ENCODE data around the gene XPR1.

The XPR1 gene

GRCh38 chr1:180901076-180901990 is 269.5 kb downstream of the XPR1 start:
- DNase-seq = no peak

- no peak for DNase-seq
Measured at GRCh38 chr1:180902541-180902940, 270.7 kb downstream of the XPR1 start.

- no peak for DNase-seq
Measured at GRCh38 chr1:180905927-180906326, 274.1 kb downstream of the XPR1 start.

GRCh38 chr1:180906511-180906910 is 274.7 kb downstream of the XPR1 start:
- DNase-seq = no peak

- DNase-seq = no peak
Measured at GRCh38 chr1:180907313-180908055, 275.7 kb downstream of the XPR1 start.

GRCh38 chr1:180908074-180908765 is 276.4 kb downstream of the XPR1 start:
- no peak for DNase-seq

GRCh38 chr1:180909005-180909414 is 277.2 kb downstream of the XPR1 start:
- DNase-seq = no peak

GRCh38 chr1:180909462-180909976 is 277.7 kb downstream of the XPR1 start:
- DNase-seq = no peak

- no peak for DNase-seq
Measured at GRCh38 chr1:180911640-180912191, 279.9 kb downstream of the XPR1 start.

GRCh38 chr1:180912211-180912800 is 280.5 kb downstream of the XPR1 start:
- DNase-seq = no peak

GRCh38 chr1:180912801-180913565 is 281.2 kb downstream of the XPR1 start, which contains the start of gene KIAA1614:
Gene KIAA1614, plus strand, starts transcription at chr1:180912897. Its CDS starts 347 bp downstream, at chr1:180913244.
- no peak for DNase-seq

GRCh38 chr1:180915426-180915965 is 283.7 kb downstream of the XPR1 start:
- no peak for DNase-seq

- DNase-seq = no peak
Measured at GRCh38 chr1:180916012-180916770, 284.4 kb downstream of the XPR1 start.

- no peak for DNase-seq
Measured at GRCh38 chr1:180916771-180917170, 284.9 kb downstream of the XPR1 start.

GRCh38 chr1:180917306-180918065 is 285.7 kb downstream of the XPR1 start:
- DNase-seq = no peak

GRCh38 chr1:180918519-180918918 is 286.7 kb downstream of the XPR1 start:
- no peak for DNase-seq

GRCh38 chr1:180919183-180919700 is 287.4 kb downstream of the XPR1 start:
- no peak for DNase-seq

- DNase-seq = no peak
Measured at GRCh38 chr1:180920193-180920592, 288.4 kb downstream of the XPR1 start.

GRCh38 chr1:180920702-180921101 is 288.9 kb downstream of the XPR1 start:
- DNase-seq = no peak
